GM10248 (cell line): ENCODE data around the gene CAPN15.

Experiments used
- CTCF ChIA-PET: fragments of 300-600 bp; sonication (Branson Sonifier 250); formaldehyde crosslinking; extraction: SDS; loops from one replicate; lab custom pipeline; 2021; ENCODE audit warnings: antibody characterized with exemption; lab: Yijun Ruan, JAX
- POLR2A ChIA-PET: fragments of 350-650 bp; sonication (Branson Sonifier 250); formaldehyde crosslinking; extraction: SDS; loops from one replicate; lab custom pipeline; 2020; ENCODE audit warnings: antibody characterized with exemption; lab: Yijun Ruan, JAX
- DNase-seq: peaks from one replicate; pipeline ENCODE4 v3.0.0; 2012; ENCODE audit errors: extremely low spot score
- TF ChIP-seq, protein P1 (sequence below): IDR thresholded peaks from 2 replicates; pipeline ENCODE4 v1.5.1; 2012; ENCODE audit warnings: mild to moderate bottlenecking, low read depth; ENCODE audit errors: extremely low read depth, missing control alignments, control extremely low read depth

Gene CAPN15

GRCh38 chr16:546909-547770 is 19.6 kb downstream of the CAPN15 start:
- CTCF ChIA-PET, result interaction anchor here (1.1 kb wide), 1 partner anchor 103 kb away, joined by 3 read pairs; no protein-coding TSS in a partner anchor
- no peak for DNase-seq
- TF ChIP-seq, protein P1, sequence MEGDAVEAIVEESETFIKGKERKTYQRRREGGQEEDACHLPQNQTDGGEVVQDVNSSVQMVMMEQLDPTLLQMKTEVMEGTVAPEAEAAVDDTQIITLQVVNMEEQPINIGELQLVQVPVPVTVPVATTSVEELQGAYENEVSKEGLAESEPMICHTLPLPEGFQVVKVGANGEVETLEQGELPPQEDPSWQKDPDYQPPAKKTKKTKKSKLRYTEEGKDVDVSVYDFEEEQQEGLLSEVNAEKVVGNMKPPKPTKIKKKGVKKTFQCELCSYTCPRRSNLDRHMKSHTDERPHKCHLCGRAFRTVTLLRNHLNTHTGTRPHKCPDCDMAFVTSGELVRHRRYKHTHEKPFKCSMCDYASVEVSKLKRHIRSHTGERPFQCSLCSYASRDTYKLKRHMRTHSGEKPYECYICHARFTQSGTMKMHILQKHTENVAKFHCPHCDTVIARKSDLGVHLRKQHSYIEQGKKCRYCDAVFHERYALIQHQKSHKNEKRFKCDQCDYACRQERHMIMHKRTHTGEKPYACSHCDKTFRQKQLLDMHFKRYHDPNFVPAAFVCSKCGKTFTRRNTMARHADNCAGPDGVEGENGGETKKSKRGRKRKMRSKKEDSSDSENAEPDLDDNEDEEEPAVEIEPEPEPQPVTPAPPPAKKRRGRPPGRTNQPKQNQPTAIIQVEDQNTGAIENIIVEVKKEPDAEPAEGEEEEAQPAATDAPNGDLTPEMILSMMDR, result no peak
- POLR2A ChIA-PET, result no interaction called here

GRCh38 chr16:548586-548985 is 21.1 kb downstream of the CAPN15 start:
- ChIA-PET POLR2A (no interaction called here), CTCF (no interaction called here)
- DNase-seq, result no peak
- TF ChIP-seq, protein P1, result no peak

GRCh38 chr16:549544-550263 is 22.2 kb downstream of the CAPN15 start:
- CTCF ChIA-PET, result interaction anchor here (1.1 kb wide), 1 partner anchor 13 kb away, joined by 3 read pairs; no protein-coding TSS in a partner anchor
- no peak for DNase-seq
- POLR2A ChIA-PET, result no interaction called here
- TF ChIP-seq, protein P1, result no peak

GRCh38 chr16:551210-551609 is 23.7 kb downstream of the CAPN15 start:
- ChIA-PET CTCF (no interaction called here), POLR2A (no interaction called here)
- DNase-seq, result no peak
- TF ChIP-seq, protein P1, result no peak

GRCh38 chr16:552171-552570 is 24.7 kb downstream of the CAPN15 start:
- CTCF ChIA-PET, result no interaction called here

More at GRCh38 chr16:552171-552570, 24.7 kb downstream of the CAPN15 start:
- POLR2A ChIA-PET, result no interaction called here
- no peak for DNase-seq
- TF ChIP-seq, protein P1, result no peak
